ENCODE measurements around the gene NUTF2. TPM values are rescaled to one million over a fixed set of nuclear protein-coding genes. Genes with fewer than 3 reads are reported as not detected.
"Not testable (repeated sequence)": the region's sequence is repeated elsewhere in the genome, so short reads cannot be mapped to it uniquely, and the experiment has no call there.

NUTF2 gene
- total RNA-seq, 1 donor from 2014 or later: 56.5 TPM

DNA sequence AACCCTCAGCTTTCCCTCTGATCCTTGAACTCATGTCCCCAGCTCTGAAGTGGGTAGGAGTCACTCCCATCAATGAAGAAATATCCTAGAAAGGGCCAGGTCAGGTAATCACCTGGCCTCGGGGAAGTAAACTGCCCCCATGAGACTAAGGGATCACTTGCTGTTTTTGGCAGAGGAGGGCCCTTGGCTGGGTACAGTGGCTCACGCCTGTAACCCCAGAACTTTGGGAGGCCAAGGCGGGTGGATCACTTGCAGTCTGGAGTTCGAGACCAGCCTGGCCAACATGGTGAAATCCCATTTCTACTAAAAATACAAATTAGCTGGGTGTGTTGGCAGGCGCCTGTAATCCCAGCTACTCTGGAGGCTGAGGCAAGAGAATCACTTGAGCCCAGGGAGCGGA, 17.3 kb downstream of the NUTF2 start:
- not testable (repeated sequence) for DNase-seq

GRCh38 chr16:67864594-67864993, 17.9 kb downstream of the NUTF2 start:
- no peak for DNase-seq

GRCh38 chr16:67865318-67865717, 18.6 kb downstream of the NUTF2 start:
- no peak for DNase-seq

- DNase-seq: no peak
Observed at GRCh38 chr16:67868290-67868689, 21.6 kb downstream of the NUTF2 start.

- DNase-seq: no peak
Observed at GRCh38 chr16:67869653-67870052, 22.9 kb downstream of the NUTF2 start.

DNA sequence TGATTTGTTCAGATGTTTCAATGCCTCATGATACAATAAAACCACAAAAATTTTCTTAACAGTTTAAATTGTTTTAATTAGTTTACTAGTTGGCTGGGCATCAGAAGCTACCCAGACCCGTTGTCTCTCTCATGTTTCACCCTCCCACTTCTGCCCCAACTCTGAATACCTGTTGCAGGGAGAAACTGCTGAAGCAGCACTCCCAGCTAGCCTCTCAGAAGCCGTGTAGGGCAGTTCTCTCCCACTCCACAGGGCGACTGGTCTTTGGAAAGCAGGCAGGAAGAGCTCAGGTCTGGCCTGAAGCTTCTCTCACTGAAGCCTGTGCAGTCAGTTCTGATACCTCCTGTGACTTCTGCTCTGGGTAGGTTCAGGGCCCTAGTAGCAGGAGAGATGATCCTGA, 24.5 kb downstream of the NUTF2 start:
- no peak for DNase-seq

DNA sequence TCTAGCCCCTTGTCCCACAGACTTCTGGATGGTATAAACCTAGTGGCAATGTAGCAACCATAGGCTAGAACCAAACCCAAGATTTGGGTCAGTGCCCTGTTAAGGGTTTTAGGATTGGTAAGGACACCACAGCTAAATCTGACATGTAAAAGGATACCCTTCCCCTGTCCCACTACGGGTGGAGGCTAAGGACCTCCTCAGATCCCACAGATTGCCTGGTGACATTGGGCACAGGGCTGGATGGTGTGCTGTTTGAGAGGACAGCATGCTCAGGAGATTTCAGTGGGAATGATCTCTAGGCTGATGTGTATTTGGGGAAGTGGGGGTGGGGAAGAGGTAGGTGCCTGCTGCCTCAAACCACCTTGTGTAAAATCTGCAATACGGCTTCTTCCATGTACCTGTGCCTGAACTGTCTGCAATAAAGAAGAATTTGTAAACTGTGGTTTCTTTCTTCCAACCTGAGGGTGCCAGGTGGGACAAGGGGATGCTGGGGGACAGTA, 25.4 kb downstream of the NUTF2 start:
- DNase-seq: no peak

DNA sequence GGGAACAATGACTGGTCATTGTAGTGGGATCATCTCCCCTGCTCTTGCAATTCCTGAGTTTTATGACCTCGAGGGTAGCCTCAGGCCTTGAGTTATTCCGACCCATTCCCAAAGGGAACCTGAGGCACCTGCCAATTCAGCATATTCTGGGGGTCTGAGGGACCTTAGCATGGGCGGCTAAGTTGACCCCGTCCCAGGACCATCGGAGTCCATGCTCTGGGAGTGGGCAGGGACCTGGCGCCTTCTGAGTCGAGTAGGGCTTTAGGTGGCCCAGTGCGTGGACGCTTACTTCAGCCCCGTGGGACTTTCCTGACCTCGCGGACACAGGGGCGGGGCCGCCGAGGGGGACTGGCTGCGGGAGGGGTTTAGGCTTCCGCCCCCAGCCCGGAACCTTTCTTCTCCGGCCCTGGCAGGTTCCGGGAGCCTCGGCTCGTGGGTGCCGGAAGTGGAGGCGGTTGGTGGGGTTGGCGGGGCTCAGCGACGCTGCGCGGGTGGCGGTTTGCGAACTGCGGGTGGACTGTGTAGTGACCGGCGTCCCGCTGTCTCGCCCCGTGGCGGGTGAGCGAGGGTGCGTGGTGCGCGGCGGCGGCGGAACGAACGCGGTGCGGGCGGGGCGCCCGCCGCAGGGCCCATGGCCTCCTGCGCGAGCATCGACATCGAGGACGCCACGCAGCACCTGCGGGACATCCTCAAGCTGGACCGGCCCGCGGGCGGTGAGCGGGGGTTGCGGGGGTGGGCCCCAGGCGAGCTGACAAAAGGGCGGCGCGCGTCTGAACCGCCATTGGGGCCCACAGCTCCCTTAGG, 26.1 kb downstream of the NUTF2 start, which contains the start of gene EDC4:
TSS of gene EDC4 (plus strand) at position 422 of the 804 bp plus-strand sequence. CDS start at position 632, 210 bp downstream.
- peak; percentile 59 for DNase-seq

DNA sequence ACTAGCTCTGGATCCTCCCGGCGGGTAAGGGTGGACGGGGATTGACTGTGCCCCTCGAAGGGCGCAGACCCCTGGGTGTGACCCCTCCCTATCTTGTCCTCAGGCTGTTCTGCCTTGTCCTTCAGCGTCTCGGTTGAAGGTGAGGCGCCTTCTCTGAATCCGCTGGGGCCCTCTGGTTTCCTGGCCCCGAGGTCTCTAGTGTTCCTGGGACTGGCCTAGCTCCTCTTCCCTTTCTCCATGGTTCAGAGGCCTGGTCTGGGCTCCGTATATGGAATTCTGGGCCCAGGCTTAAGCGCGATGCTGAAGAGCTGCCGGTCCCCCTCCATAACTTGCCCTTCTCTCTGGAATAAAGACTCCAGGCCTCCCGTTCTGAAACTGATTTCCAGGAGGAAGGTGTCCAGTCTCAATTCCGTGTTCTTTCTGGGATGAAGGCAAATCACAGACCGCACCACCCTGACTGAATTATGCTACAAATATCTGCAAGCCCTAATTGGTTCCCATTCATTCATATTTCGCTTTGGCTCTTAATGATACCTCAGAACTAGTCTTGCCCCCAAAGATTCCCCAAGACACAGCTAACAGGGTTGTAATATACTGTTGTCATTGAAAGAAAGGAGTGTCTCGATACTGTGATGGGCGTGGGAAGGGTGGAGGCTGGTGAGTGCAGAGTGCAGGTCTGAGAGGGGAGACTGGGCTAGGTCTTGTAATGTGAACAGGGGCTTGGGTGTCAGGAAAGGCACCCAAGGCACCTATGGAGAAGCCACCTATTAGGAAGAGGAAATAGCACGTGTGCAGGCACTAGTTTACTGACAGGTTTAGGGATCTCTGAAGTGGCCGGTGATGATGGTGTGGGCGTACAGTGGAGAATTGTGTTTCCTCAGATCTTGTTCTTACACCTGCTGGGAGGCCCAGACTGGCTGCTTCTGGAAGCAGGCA, 27.0 kb downstream of the NUTF2 start:
- DNase-seq: no peak

- no peak for DNase-seq
Observed at GRCh38 chr16:67874372-67874771, 27.6 kb downstream of the NUTF2 start.

- no peak for DNase-seq
Observed at GRCh38 chr16:67877064-67877463, 30.3 kb downstream of the NUTF2 start.

- DNase-seq: no peak
Observed at GRCh38 chr16:67878232-67878631, 31.5 kb downstream of the NUTF2 start.

DNA sequence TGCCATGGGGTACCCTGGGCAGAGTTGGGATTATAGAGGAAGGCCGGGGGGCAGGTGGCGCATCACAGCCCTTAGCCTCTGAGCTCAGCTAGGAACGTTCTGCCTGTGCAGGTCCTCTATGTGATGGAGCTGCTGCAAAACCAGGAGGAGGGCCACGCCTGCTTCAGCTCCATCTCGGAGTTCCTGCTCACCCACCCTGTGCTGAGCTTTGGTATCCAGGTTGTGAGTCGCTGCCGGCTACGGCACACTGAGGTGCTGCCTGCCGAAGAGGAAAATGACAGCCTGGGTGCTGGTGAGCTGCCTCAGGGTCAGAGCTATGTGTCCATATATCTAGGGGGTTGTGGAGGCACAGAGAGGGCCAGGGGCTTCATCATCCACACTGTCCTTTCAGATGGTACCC, 32.1 kb downstream of the NUTF2 start:
- DNase-seq: no peak

DNA sequence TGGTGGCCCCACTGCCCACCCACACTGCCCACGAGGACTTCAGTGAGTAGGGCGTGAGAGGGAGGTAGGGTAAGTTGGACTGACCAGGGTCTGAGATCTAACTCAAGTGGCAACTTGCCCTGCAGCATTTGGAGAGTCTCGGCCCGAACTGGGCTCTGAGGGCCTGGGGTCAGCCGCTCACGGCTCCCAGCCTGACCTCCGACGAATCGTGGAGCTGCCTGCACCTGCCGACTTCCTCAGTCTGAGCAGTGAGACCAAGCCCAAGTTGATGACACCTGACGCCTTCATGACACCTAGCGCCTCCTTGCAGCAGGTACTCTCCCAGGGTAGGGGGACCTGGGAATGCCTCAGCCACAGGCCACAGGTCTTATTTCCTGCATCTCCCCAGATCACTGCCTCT, 32.7 kb downstream of the NUTF2 start:
- no peak for DNase-seq

DNA sequence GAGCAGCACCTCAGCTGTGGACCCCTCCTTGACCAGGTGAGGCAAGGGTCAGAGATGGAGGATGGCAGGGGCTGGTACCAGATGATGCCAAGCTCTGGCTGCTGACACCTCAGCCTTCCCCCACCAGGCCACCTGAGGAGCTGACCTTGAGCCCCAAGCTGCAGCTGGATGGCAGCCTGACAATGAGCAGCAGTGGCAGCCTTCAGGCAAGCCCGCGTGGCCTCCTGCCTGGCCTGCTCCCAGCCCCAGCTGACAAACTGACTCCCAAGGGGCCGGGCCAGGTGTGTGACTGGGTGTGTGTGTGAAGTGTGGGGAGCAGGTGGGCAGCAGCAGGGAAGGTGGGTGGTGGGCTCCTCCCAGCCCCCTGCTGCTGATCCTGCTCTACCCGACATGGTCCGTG, 33.2 kb downstream of the NUTF2 start:
- DNase-seq: no peak

DNA sequence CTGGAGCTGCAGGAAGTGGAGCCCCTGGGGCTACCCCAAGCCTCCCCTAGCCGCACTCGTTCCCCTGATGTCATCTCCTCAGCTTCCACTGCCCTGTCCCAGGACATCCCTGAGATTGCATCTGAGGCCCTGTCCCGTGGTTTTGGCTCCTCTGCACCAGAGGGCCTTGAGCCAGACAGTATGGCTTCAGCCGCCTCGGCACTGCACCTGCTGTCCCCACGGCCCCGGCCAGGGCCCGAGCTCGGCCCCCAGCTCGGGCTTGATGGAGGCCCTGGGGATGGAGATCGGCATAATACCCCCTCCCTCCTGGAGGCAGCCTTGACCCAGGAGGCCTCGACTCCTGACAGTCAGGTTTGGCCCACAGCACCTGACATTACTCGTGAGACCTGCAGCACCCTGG, 33.9 kb downstream of the NUTF2 start:
- DNase-seq: no peak

DNA sequence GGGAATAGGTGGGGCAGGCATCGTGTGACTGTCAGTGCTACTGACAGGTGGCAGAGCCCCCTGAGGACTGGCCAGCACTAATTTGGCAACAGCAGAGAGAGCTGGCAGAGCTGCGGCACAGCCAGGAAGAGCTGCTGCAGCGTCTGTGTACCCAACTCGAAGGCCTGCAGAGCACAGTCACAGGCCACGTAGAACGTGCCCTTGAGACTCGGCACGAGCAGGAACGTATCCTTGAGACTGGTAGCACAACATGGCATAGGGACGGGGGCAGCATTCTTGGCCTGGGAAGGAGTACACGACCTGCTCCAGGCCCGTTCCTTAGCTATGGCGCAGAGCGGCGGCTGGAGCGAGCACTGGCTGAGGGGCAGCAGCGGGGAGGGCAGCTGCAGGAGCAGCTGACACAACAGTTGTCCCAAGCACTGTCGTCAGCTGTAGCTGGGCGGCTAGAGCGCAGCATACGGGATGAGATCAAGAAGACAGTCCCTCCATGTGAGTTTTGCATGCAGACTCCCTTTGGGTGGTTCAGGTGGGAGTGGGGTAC, 35.0 kb downstream of the NUTF2 start:
- DNase-seq: no peak

DNA sequence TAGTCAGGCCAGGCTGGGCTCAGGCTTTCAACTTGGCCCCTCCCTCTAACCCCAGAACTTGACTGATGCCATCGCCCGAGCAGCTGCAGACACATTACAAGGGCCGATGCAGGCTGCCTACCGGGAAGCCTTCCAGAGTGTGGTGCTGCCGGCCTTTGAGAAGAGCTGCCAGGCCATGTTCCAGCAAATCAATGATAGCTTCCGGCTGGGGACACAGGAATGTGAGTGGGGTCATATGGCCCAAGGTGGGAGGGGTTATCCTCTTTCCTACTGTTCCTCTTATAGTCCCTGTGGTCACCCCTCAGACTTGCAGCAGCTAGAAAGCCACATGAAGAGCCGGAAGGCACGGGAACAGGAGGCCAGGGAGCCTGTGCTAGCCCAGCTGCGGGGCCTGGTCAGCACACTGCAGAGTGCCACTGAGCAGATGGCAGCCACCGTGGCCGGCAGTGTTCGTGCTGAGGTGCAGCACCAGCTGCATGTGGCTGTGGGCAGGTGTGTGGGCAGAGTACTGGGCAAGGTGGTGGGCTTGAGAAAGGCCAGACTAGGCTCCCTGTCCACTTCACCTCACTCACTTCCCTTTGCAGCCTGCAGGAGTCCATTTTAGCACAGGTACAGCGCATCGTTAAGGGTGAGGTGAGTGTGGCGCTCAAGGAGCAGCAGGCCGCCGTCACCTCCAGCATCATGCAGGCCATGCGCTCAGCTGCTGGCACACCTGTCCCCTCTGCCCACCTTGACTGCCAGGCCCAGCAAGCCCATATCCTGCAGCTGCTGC, 35.8 kb downstream of the NUTF2 start:
- peak; percentile 17 for DNase-seq

DNA sequence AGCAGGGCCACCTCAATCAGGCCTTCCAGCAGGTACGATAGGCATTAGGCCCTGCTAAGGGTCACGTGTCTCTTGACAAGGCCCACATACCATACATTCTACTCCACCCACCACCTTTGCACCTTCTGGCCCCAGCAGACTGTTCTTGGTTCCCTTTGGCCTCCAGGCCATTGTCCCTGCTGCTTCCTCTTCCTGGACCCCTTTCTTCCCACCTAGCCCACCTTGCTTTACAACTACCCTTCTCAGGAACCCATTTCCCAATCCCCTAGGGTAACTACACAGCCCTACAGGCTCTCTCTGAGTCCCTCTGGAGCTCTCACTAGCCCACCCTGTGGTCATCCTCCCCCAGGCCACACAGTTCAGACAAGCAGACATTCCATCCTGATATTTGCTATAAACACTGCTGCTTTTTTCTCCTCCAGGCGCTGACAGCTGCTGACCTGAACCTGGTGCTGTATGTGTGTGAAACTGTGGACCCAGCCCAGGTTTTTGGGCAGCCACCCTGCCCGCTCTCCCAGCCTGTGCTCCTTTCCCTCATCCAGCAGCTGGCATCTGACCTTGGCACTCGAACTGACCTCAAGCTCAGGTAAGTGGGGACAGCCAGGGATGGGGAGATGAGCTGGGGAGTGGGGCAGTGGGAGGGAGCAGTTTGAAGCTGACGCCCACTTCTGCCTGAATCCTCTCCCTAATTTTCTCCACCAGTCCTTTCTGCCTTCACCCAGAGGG, 36.6 kb downstream of the NUTF2 start:
- DNase-seq: no peak

DNA sequence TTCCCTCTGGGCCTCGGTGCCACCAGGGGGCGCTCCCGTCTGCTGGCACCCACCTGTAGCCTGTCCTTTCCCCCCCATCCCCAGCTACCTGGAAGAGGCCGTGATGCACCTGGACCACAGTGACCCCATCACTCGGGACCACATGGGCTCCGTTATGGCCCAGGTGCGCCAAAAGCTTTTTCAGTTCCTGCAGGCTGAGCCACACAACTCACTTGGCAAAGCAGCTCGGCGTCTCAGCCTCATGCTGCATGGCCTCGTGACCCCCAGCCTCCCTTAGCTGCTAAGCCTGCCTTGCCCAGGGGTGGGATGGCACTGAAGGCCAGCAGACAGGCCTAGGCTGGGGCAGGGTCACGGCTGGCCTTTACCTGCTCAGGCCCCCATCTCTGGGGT, 37.1 kb downstream of the NUTF2 start:
- DNase-seq: no peak

- DNase-seq: peak; percentile 75
Observed at GRCh38 chr16:67884684-67885083, 38.0 kb downstream of the NUTF2 start, which contains the start of gene NRN1L. Gene NRN1L, plus strand, starts transcription at chr16:67884885. Its CDS starts 19 bp downstream, at chr16:67884904.
